Stimulated activated CD4-positive, alpha-beta T cell treated with anti-CD3 and anti-CD28 coated beads, Interleukin-12 subunit alpha, Interleukin-12 subunit beta, amount 100 ng/mL, for 24 hours (primary cell): Measurements from ENCODE around the gene LSM11.

ENCODE experiments used
- DNase-seq, 2 experiments: peaks; one replicate each; pipeline ENCODE4 v3.0.0-alpha.2; 2020; ENCODE audit warnings: low read depth in 2 of 2

LSM11 gene

GRCh38 chr5:157772127-157772526 is 28.6 kb downstream of the LSM11 start:
- DNase-seq: no peak

- no peak for DNase-seq
These were observed 34.8 kb downstream of the LSM11 start for GRCh38 chr5:157778121-157778805.

GRCh38 chr5:157779221-157779620 is 35.7 kb downstream of the LSM11 start:
- DNase-seq: no peak

- no peak for DNase-seq
These were observed 42.3 kb downstream of the LSM11 start for GRCh38 chr5:157785801-157786200.

- no peak for DNase-seq
These were observed 49.8 kb downstream of the LSM11 start for GRCh38 chr5:157793301-157793700.

GRCh38 chr5:157799578-157799977 is 56.1 kb downstream of the LSM11 start:
- DNase-seq: no peak

GRCh38 chr5:157800137-157800536 is 56.6 kb downstream of the LSM11 start:
- DNase-seq: no peak

- no peak for DNase-seq
These were observed 59.2 kb downstream of the LSM11 start for GRCh38 chr5:157802736-157803135.

- DNase-seq: no peak
These were observed 64.5 kb downstream of the LSM11 start for GRCh38 chr5:157808043-157808442.
